GM20431 (cell line): ENCODE measurements around the gene ZYX.
"Not testable (repeated sequence)": the region's sequence is repeated elsewhere in the genome, so short reads cannot be mapped to it uniquely, and the experiment has no call there.

Experiments used
- in situ Hi-C: fragments of 300-500 bp; cut with MseI, MboI; formaldehyde crosslinking; loops from one replicate; pipeline ENCODE4 v1.15.0; 2020; ENCODE audit warnings: low sequenced_read_pairs; ENCODE audit not compliant: unreplicated experiment

ZYX gene

GRCh38 chr7:143384661-143385631 is 3.8 kb downstream of the ZYX start:
- in situ Hi-C loops: no loop called here

DNA sequence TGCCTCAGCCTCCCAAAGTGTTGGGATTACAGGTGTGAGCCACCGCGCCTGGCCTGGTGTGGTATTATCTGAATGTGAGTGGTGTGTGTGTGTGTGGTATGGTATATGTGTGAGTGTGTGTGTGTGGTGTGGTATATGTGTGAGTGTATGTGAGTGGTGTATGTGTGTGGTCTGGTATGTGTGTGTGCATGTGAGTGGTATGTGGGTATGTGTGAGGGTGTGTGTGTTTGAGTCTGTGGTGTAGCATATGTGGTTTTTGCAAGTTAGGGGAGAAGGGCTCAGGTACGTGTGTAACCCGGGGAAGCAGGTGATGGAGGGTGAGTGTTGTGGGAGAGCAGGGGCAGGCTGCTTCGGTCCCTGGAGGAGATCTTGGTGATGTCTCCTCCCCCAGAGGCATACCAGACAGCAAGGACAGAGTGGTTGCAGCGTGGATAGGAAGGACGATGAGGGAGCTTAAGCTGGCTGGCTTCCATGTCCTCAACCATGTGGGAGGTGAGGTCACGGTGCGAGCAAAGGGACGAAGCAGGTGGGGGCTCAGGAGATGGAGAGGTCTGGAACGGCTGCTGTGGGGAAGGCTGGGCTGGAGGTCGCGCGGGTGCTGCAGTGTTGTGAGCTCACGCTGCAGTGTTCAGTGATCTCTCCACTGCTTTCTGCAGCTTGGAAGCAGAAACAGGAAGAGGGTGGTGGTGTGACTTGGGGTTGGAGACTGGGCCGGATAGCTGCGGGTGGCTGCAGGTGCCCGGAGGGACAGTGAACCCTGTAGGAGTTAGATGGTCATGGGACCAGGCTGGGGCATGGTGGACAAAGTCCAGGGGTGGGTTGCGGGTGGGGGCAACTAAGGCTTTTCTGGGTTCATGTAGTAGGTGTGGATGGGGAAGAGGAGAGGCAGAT is 5.0 kb downstream of the ZYX start:
- in situ Hi-C loops: no loop called here

- in situ Hi-C loops: no loop called here
These were observed 6.2 kb downstream of the ZYX start for GRCh38 chr7:143387156-143387975.

DNA sequence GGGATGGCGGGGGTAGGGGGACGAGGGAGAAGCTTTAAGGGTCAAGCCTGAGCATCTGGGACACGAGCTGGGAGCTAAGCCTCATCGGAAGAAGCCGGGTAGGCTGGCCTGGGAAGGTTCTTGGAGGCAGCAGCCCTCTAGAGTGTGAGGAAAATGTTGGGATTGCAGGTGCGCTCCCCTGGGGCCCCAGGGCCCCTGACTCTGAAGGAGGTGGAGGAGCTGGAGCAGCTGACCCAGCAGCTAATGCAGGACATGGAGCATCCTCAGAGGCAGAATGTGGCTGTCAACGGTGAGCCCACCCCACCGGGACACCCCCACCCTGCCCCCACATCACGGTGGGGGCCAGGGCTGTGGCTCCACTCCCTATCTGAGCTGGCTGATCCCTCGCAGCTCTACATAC is 6.9 kb downstream of the ZYX start:
- in situ Hi-C loops: no loop called here

GRCh38 chr7:143388491-143389101 is 7.5 kb downstream of the ZYX start:
- in situ Hi-C loops: no loop called here

GRCh38 chr7:143389316-143390103 is 8.4 kb downstream of the ZYX start:
- in situ Hi-C loops: no loop called here

GRCh38 chr7:143390104-143390772 is 9.1 kb downstream of the ZYX start:
- in situ Hi-C loops: no loop called here

GRCh38 chr7:143390773-143391317 is 9.7 kb downstream of the ZYX start:
- in situ Hi-C loops: no loop called here

DNA sequence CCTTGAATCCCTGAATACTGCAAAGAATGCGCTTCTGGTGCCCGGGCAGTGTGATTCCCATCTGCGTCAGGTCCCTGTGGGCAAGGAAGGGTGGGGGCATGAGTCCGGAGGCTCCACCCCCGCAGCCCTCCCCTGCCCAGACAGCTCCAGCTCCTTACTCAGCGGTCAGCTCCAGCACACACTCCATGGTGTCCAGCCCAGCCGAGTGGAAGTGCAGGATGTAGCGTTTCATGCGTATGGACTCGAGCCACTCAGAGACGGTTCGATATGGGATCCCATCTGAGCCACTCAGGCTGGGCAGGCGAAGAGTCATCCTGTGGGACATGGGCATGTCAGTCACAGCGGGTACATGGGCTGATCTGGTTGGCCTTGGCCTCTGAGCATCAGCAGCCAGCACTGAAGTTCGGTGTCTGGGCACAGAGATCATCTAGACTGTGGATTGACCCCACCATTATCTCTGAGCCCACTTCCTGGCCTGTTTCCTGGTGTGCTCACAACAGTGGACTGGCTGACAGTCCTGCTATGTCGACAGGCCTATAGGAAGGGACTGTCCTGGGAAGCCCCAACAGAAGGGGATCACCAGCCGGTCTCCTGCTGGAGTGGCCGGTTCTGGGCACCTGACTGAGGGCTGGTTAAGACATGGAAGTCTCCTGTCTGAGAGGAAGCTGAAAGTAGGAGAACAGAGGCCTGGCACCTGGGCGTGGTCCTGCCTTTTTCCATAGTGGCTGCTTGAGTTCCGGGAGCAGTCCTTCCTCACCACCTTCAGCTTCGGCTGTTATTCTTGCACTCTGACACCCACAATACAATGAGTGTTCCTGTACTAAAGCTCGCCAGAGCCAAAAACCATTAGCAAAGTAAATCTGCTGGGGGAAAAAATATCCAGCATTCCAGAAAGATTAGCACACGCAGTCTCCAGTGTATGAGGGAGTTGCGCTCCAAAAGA is 10.6 kb downstream of the ZYX start:
- in situ Hi-C loops: no loop called here

GRCh38 chr7:143392427-143392826 is 11.3 kb downstream of the ZYX start:
- in situ Hi-C loops: not testable (repeated sequence)

GRCh38 chr7:143392875-143393266 is 11.7 kb downstream of the ZYX start:
- in situ Hi-C loops: no loop called here

DNA sequence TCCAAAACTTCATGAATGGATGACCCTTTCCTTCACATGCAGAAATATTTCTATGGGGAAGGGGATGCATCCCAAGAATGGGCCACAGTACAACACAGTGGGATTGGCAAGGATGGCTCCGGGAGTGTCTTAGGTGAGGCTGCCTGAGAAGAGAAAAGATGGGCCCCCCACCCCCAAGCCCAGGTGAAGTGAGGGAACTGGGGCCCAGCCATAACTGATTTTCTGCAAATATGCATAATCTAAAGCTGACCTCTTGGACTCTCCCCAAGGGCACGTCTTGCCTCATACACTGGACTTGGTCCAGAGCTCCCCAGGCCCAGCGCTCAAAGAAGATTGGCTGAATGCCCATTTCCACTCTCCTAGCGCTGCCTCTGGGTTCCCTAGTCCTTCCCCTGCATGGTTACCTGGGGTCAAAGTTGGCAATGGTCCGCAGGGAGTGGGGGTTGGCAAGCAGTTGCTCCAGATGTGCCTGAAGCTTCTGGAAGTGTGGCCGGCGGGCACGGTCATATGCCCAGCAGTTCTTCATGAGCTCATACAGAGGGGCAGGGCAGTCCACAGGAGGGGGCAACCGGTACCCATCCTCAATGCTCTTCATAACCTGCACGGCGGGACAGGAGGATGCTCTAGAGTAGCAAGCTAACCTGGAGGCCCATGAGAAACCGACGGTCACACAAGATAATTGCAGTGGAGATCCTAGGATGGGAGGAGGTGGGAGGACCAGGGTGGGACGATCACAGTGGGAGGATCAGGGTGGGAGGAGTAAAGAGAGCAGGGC is 12.3 kb downstream of the ZYX start:
- in situ Hi-C loops: no loop called here

DNA sequence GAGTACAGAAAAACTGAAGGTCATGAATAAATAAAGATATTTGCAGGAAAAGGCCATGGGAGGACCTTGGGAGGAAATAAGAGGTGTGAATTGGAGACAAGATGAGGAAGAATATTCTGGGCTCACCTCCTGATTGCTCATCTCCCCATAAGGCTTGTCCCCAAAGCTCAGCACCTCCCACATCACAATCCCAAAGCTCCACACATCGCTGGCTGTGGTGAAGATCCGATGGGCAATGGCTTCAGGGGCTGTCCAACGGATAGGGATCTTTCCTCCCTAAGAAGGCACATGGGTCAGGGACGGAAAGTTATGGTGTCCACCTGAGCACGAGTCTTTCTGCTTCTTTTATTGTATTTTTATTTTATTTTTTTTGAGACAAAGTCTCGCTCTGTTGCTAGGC is 12.9 kb downstream of the ZYX start:
- in situ Hi-C loops: no loop called here

DNA sequence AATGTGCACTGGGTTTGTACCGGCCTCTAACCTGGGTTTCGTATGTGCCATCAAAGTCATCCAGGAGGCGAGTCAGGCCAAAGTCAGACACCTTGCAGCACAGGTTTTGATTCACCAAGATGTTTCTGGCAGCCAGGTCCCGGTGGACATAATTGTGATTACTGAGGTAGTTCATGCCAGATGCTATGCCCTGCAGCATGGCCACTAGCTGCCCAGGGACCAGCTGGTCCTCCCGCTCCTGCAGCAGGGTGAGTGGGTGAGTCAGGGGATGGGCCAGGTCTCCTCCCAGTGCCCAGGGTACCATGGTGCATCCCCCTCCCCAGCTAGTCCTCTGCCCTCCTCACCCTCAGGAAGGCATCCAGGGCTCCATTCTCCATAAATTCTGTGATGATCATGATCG is 13.6 kb downstream of the ZYX start:
- in situ Hi-C loops: no loop called here

DNA sequence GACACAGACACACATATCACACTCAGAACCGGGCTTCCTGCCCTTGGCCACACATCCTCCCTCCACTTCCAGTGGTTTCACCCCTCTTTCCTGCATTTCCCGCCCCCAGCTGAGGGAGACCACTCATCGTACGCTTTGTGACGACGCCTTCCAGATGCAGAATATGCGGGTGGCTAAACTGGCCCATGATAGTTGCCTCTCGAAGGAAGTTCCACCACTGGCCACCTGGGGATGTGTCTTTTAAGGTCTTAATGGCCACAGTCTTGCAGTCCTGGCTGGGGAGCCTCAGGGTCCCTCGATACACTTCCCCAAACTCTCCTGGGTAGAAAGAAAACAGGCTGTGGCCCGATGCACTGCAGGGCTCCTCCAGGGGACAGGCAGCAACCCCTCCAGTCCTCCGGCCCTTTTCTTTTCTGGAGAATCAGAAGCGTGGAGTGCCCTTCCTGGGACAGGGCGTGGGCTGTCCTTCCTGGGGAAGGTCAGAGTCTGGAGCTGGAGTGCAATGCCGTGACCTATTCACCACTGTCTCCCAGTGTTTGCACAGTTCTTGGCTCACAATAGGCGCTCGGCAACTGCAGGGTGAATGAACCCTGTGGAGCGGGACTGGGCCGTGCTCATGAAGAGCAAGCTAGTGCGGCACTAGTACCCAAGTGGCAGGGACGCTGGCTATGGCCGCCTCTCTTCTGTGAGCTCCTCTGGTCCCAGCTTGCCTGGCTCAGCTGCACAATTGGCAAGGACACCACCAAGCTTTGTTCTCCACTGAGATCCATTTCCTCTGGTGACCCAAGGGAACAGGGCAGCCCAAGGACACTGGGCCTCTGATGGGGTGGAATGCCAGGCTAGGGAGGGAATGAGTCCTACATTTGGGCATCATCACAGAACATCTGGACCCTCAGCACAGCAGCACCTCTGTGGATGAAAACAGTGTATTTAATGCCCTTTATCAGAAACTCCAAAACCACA is 14.3 kb downstream of the ZYX start:
- in situ Hi-C loops: no loop called here
